ENCODE data around the gene SEC23IP. TPM values are rescaled to one million over a fixed set of nuclear protein-coding genes. Genes with fewer than 3 reads are reported as not detected.
"Not testable (repeated sequence)": the region's sequence is repeated elsewhere in the genome, so short reads cannot be mapped to it uniquely, and the experiment has no call there.

Gene SEC23IP
- total RNA-seq, 1 experiment from 2014 or later, result 45.4 TPM

DNA sequence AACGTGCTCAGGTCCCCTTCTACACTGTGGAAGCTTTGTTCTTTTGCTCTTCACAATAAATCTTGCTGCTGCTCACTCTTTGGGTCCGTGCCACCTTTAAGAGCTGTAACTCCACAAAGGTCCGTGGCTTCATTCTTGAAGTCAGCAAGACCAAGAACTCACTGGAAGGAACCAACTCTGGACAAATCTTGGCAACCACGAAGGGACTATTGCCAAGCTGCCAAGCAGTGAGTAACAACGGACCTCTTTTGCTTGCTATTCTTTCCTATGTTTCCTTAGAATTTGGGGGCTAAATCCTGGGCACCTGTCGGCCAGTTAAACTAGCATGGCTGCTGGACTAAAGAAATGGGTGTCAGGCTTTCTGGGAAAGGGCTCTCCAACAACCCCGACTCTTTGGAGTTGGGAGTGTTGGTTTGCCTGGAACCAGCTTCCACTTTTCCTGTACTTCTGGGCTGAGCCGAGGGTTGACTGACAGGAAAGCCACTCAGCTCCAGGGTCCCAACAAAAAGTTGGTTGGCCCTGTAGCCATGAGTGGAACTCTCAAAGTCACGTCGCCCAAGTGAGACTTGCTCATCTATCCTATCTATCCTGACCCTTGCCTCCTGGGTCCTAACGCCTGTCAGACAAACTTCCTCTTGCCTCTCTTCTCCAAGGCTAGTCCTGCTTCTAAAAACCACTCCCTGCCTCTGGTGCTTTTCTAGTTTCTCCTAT, 8.5 kb upstream of the SEC23IP start:
- not testable (repeated sequence) for DNase-seq (ENCODE audit: low read depth)

DNA sequence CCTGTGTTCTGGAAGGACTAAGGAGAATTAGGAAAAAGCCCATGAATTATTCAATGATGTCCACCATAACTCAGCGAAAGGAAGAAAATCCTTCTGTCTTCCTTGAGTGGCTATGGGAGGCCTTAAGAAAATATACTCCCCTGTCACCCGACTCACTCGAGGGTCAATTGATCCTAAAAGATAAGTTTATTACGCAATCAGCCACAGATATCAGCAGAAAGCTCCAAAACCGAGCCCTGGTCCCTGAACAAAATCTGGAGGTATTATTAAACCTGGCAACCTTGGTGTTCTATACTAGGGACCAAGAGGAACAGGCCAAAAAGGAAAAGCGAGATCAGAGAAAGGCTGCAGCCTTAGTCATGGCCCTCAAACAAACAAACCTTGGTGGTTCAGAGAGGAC, 6.5 kb upstream of the SEC23IP start:
- DNase-seq (ENCODE audit: low read depth), result not testable (repeated sequence)

DNA sequence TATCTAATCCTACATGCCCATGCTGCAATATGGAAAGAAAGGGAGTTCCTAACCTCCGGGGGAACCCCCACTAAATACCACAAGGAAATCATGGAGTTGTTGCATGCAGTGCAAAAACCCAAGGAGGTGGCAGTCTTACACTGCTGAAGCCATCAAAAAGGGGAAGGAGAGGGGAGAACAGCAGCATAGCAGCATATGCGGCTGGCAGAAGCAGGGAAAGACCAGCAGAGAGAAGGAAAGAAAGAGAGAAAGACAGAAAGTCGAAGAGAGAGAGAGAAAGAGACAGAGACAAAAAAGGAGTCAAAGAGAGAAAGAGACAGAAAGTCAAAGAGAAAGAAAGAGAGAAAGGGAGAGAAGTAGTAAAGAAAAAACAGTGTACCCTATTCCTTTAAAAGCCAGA, 3.8 kb upstream of the SEC23IP start:
- DNase-seq (ENCODE audit: low read depth), result not testable (repeated sequence)

DNA sequence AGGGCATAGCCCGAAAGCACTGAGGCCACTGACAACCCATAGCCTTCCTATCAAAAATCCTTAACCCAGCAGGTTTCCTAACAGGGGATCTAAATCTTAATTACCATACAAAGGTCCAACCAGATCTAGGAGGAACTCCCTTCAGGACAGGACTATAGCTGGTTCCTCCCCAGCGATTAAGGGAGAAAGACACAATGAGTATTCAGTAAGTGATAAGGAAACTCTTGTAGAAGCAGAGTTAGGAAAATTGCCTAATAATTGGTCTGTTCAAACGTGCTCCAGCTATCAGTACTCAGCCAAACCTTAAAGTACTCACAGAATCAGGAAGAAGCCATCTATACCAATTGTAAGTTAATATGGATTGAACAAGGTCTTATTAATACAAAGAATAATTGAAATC, 3.3 kb upstream of the SEC23IP start:
- not testable (repeated sequence) for DNase-seq (ENCODE audit: low read depth)

DNA sequence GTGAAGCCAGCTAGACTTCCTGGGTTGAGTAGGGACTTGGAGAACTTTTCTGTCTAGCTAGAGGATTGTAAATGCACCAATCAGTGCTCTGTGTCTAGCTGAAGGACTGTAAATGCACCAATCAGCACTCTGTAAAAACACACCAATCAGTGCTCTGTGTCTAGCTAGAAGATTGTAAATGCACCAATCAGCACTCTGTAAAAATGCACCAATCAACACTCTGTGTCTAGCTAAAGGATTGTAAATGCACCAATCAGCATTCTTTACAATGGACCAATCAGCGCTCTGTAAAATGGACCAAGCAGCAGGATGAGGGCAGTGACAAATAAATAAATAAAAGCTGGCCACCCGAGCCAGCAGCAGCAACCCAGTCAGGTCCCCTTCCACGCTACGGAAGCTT, 2.2 kb upstream of the SEC23IP start:
- not testable (repeated sequence) for DNase-seq (ENCODE audit: low read depth)

DNA sequence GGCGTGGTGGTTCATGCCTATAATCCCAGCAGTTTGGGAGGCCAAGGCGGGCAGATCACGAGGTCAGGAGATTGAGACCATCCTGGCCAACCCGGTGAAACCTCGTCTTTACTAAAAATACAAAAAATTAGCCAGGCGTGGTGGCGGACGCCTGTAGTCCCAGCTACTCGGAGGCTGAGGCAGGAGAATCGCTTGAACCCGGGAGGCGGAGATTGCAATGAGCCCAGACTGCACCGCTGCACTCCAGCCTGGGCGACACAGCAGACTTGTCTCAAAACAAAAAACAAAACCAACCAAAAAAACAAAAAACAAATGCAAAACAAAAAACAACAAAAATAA, 712 bp upstream of the SEC23IP start:
- DNase-seq (ENCODE audit: low read depth), result not testable (repeated sequence)

DNA sequence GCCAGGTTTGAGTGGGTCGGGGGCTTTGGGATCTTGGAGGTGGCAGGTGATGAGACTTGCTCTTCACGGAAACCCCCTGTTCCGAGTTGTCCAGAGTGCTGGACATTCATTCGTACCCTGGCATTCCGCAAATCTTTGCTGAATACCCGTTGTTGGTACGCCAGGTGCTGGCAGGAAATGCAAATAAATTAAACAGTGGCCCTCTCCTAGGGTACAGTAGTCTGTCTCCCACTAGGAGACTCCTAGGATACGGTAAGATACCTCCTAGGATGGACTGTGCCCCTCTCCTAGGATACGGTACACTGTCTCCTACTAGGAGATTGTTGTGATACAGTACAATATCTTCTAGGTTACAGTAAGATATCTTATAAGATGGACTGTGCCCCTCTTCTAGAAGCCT, 544 bp downstream of the SEC23IP start:
- DNase-seq (ENCODE audit: low read depth), result no peak

DNA sequence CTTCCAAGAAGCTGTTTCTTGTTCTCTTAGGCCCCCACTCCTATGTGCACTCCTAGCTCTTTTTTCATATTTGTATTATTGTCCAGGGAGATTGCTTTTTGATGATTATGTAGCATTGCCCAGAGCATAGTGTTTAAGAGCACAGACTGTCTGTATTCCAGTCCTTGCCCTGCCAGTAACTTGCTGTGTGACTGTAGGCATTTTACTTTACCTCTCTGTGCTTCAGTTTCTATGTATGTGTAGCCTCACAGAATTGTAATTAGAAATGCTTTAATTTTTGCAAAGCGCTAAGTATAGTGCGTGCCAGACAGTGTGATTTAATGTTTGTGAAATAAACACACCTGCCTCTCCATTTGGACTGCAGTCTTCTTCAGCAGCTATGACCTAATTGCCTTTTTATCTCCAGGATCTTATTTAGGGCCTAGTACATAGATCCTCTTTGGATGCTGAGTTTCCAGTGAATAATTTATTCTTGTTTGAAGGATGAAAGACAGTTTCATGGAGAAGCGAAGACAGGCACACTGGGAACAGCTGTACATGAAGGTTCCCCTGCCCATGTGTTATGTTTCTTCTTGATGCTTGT, 1.4 kb downstream of the SEC23IP start:
- no peak for DNase-seq (ENCODE audit: low read depth)

DNA sequence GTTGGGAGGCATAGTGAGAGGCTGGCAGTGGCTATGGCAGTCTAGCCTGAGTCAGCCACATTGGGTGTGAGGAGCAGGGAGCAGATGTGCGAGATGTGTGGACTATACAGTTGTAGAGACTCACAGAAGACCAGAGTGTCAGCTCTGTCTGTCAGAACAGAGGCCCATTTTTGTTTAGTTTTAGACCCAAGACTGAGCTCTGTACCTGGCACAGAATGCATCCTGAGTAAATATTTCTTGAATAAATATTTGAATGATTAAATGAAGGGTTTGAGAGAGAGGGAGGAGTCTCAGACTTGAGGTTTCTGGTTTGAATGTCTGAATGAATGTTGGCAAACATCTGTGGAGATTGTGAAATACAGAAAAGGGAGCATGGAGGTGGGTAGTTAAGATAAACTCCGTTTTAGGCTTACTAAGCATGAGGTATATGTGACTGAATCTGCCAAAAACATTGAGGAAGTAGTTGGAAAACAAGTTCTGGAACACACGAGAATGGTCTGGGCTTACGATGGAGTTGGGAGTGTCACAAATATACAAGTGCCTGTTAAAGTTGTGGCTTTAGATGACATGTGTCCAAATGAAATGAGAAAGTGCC, 3.6 kb downstream of the SEC23IP start:
- peak; percentile 42 for DNase-seq (ENCODE audit: low read depth)

DNA sequence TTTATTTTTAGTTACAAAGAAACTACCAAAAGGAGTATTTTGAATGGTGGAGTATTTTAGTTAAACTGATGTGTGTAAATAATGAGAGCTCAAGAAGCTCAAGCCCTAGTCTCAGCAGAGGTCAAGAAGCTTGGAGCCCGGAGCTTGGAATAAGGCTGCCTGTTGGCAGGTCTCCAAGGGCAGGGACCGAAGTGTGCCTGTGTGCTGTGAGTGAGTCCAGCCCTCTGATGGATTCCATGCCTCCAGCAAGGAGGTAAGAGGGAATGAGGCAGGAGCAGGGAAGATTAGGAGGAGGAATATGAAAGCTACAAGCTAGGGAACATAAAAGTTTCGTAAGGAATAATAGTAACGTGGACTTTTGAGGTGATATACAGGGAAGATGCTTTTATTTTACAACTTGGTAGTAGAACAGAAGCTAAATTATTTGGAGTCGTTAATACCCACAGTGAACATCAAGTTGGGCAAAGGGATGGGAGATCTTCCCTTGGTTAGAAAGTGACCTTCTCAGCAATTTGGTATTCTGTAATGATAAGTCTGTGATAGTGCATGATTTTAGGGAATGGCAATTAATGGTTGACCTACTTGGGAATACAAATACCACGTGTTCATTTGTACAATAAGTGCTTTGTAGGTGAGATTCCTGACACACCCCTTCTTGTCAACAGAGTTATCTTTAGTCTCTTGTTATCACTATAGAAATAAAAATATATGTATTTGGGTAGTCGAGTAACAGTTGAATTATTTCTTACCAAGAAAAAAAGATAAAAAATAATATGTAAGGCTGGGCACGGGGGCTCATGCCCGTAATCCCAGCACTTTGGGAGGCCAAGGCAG, 4.6 kb downstream of the SEC23IP start:
- DNase-seq (ENCODE audit: low read depth), result peak; percentile 3

DNA sequence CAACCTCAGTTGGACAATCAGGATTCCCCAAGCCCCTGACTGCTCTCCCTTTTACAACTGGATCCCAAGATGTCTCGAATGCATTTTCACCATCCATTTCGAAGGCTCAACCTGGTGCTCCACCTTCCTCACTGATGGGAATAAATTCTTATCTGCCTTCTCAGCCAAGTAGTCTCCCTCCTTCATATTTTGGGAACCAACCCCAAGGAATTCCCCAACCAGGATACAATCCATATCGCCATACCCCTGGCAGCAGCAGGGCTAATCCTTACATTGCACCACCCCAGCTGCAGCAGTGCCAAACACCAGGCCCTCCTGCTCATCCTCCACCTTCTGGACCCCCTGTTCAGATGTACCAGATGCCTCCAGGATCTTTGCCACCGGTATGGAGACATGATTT, 6.0 kb downstream of the SEC23IP start:
- no peak for DNase-seq (ENCODE audit: low read depth)

DNA sequence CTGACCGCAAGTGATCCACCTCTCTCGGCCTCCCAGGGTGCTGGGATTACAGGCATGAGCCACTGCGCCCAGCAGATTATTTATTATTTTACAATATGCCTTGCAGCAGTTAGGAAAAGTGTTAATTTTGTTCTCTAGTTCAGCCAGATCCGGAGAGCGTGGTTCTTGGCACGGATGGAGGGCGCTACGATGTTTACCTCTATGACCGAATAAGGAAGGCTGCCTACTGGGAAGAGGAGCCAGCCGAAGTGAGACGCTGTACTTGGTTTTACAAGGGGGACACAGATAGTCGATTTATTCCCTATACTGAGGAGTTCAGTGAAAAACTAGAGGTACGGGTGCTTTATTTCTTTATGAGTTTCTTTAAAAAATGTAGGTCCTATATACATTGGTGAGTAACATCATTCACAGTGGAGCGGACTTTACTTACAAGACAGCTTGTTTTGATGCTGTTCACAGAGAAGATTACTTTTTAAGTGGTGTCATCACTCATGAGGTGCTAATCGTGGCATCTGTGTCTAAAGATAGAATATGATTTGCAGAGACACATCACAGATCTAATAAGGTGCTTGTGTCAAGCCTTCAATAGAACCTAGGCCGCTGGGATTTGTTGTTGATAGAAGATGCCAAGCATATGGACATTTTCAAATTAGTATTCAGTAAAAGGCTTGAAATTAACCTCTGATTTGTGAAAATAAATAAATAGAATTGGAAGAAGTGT, 11.6 kb downstream of the SEC23IP start:
- DNase-seq (ENCODE audit: low read depth), result no peak

DNA sequence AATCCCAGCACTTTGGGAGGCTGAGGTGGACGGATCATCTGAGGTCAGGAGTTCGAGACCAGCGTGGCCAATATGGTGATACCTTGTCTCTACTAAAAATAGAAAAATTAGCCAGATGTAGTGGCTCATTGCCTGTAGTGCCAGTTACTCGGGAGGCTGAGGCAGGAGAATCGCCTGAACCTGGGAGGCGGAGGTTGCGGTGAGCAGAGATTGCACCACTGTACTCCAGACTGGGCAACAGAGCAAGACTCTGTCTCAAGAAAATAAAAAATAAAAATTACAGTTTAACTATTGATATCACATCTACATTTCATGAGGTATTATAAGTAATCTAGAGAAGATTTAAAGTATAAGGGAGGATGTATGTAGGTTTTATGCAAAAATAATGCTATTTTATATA, 15.2 kb downstream of the SEC23IP start:
- DNase-seq (ENCODE audit: low read depth), result not testable (repeated sequence)

DNA sequence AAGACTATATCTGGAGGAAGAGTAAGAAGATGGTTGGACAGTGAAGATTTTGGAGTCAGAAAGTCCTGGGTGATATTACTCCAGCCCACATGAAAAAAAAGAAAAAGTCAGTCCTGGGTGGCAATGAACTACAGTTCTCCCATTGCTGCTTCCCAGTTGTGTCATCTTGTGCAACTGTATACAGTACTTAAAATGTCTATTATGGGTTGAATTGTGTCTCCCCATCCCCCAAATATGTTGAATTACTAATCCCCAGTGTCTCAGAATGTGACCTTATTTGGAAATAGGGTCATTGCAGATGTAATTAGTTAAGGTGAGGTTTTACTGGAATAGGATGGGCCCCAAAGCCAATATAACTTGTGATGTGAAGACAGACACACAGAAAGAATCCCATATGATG, 15.6 kb downstream of the SEC23IP start:
- no peak for DNase-seq (ENCODE audit: low read depth)

DNA sequence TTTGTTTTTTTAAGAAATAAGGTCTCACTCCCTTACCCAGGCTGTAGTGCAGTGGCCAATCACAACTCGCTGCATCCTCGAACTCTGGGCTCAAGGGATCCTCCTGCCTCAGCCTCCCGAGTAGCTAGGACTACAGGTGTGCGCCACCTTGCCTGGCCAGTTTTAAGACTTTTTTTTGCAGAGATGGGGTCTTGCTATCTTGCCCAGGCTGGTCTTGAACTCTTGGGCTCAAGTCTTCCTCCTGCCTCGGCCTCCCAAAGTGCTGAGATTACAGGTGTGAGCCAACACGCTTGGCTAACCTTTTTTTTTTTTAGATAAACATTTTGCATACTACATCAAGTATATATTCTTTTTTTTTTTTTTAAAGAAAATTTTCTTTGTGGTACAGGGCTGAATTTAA, 18.2 kb downstream of the SEC23IP start:
- no peak for DNase-seq (ENCODE audit: low read depth)

DNA sequence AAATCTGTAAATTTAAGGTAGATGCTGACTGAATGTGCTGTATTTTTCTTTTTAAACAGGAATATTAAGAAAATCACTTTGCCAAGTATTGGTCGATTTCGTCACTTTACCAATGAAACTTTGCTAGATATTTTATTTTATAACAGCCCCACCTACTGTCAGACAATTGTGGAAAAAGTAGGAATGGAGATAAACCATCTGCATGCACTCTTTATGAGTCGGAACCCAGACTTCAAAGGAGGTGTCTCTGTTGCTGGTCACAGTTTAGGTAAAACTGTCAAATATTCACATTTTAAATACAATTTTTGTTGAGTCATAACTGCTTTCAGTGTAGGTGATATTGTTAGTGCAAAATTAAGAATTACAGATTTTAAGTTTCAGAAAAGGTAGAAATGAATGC, 25.2 kb downstream of the SEC23IP start:
- peak; percentile 4 for DNase-seq (ENCODE audit: low read depth)

DNA sequence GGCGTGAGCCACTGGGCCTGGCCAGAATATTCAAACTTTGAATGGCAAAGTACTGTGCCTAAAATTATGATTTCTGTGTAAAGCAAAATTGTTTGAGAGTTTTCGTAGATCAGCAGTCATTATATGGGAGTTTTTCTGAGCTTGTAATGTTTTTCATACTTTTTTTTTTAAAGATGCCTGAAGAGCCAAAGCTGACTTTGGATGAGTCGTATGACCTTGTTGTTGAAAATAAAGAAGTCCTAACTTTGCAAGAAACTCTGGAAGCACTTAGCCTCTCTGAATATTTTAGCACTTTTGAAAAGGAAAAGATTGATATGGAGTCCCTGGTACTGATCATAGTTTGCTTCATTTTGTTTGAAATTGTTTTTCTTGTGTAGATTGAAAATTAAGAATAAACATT, 26.7 kb downstream of the SEC23IP start:
- no peak for DNase-seq (ENCODE audit: low read depth)

DNA sequence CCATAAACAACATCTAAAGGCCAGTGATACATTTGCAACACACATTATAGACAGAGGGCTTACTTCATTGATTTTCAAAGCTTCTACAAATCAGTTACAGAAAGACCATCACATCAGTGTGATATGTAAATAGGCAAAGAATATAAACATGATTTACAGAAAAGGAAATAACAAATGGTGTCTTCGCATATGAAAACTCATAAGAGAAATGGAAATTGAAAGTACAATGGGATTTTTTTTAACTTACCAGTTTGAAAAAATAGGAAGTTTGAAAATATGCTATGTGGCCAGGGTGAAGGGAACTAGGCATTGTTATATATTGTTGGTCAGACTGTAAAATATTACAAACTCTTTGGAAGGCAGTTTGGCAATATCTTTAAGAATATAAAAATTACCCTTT, 27.3 kb downstream of the SEC23IP start:
- DNase-seq (ENCODE audit: low read depth), result no peak

DNA sequence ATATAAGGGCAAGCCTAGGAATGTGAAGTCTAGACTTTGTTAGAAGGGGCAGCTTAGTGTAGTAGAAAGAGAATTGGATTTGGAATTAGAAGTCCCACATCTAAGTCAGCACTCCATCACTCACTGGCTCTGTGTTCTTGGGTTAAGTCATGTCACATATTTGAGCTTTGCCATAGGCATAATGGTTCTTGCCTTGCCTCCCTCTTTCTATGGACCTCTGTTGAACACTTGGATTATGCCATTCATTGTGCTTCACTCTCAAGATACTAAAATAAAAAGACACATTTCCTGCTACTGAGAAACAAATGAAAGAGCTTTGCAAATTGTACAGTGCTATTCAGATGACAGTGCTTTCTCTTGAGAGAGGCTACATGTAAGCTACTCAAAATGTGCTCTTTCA, 35.9 kb downstream of the SEC23IP start:
- no peak for DNase-seq (ENCODE audit: low read depth)

DNA sequence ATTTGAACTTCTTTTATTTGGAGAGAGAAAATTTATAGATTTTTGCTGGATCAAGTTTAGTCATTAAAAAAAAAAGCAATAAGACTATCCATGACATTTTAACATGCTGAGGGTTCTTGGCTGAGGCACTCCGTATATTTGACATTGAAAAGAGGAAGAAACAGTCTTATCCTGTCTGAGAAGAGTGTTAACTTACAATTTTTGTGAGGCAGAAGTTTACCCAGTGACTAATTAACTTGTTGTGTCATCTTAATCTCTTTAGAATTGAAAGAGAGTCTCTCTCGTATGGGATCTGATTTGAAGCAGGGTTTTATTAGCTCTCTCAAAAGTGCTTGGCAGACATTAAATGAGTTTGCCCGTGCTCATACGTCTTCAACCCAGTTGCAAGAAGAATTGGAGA, 39.3 kb downstream of the SEC23IP start:
- DNase-seq (ENCODE audit: low read depth), result no peak

DNA sequence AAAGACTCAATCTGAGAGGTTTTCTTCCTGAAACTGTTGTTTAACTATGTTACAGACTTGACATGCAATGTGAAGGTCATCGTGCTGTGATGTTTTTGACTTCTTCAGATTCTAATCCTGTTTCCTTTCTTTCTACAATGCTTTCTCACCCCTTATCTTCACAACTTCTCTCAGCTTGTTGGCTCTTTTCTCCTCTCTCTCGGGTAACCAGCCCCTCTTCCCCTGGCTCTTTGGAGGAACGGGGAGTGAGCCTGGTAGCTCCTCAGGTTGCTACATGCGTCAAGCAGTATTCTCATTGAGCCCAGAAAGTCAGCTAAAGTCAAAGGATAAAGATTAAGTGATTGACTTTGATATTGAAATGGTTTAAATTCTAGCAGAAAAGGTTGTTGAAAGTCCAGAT, 40.1 kb downstream of the SEC23IP start:
- no peak for DNase-seq (ENCODE audit: low read depth)

DNA sequence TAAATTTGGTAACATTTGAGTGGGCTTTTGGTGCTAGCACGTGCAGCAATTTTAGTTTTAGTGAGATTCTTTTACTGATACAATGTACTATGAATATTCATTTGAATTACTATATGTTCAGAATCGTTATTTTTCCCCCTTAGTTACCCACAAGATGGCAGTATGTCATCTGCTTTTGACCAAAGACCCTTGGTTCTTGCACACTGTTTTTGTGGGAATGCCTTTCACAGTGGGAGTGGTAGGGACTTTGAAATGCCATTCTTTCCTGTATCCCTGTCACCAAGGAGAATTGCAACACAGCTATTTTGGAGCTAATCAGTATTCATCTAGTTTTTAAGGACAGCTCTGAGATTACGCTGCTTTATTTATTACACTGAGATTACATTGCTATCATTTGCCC, 40.6 kb downstream of the SEC23IP start:
- DNase-seq (ENCODE audit: low read depth), result peak; percentile 13

All from HT1080 (cell line).